Upper lobe of right lung (tissue), 1 donor: ENCODE results near the gene BDKRB2. TPM values are rescaled to one million over a fixed set of nuclear protein-coding genes. Genes with fewer than 3 reads are reported as not detected.

Source experiments
- ATAC-seq: fragments of 200-7000 bp; cut with Tn5 transposase; one replicate; pipeline ENCODE4 v1.9.1; 2020; ENCODE audit warnings: mild to moderate bottlenecking, moderate library complexity
- DNase-seq: peaks from one replicate; pipeline ENCODE4 v3.0.0-alpha.2; 2020
- H3K27ac ChIP-seq: fragments of 200-600 bp; one replicate; pipeline ENCODE4 v1.8.0; 2022
- H3K27me3 ChIP-seq: fragments of 200-600 bp; one replicate; pipeline ENCODE4 v1.8.0; 2022; ENCODE audit warnings: mild to moderate bottlenecking
- H3K36me3 ChIP-seq: fragments of 200-600 bp; one replicate; pipeline ENCODE4 v1.8.0; 2022
- H3K4me1 ChIP-seq: fragments of 200-600 bp; one replicate; pipeline ENCODE4 v1.8.0; 2022
- H3K4me3 ChIP-seq: fragments of 200-600 bp; one replicate; pipeline ENCODE4 v1.8.0; 2022; ENCODE audit warnings: mild to moderate bottlenecking
- H3K9me3 ChIP-seq: fragments of 200-600 bp; one replicate; pipeline ENCODE4 v1.8.0; 2022
- intact Hi-C: fragments of 100-400 bp; cut with DNase I; formaldehyde crosslinking; loops from one replicate; pipeline ENCODE4 v1.11.0; 2022
- total RNA-seq: library from RNA; stranded (reverse); fragmentation: NEBNext Ultra II Directional; extraction: Animal tissue kit (Norgen Biotek cat#: 25700); gene quantifications from one replicate; pipeline ENCODE4 v1.2.1, GENCODE V29; 2021
- TF ChIP-seq, protein P1 (sequence below): fragments of 200-600 bp; IDR thresholded peaks from one replicate; pipeline ENCODE4 v1.8.0; 2022; ENCODE audit warnings: antibody characterized with exemption
- donor health status: DM: no; HTN: yes; CAD: no; lungs with severe emphysema.

The BDKRB2 gene
- total RNA-seq, 1 donor from 2014 or later = 1.5 TPM

GRCh38 chr14:96208739-96209138, 4.1 kb downstream of the BDKRB2 start:
- peaks cover 12% of the 10 kb centered on the region for H3K4me1 ChIP-seq
- DNase-seq = no peak
- TF ChIP-seq, protein P1, sequence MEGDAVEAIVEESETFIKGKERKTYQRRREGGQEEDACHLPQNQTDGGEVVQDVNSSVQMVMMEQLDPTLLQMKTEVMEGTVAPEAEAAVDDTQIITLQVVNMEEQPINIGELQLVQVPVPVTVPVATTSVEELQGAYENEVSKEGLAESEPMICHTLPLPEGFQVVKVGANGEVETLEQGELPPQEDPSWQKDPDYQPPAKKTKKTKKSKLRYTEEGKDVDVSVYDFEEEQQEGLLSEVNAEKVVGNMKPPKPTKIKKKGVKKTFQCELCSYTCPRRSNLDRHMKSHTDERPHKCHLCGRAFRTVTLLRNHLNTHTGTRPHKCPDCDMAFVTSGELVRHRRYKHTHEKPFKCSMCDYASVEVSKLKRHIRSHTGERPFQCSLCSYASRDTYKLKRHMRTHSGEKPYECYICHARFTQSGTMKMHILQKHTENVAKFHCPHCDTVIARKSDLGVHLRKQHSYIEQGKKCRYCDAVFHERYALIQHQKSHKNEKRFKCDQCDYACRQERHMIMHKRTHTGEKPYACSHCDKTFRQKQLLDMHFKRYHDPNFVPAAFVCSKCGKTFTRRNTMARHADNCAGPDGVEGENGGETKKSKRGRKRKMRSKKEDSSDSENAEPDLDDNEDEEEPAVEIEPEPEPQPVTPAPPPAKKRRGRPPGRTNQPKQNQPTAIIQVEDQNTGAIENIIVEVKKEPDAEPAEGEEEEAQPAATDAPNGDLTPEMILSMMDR = no peak
- intact Hi-C loops = no loop called here
- H3K27ac ChIP-seq = no peak overlapping the region
- peaks cover 3% of the 10 kb centered on the region for H3K27me3 ChIP-seq
- no peaks in the 10 kb centered on the region for H3K9me3 ChIP-seq
- no peaks in the 10 kb centered on the region for H3K36me3 ChIP-seq
- ATAC-seq = no peak
- H3K4me3 ChIP-seq = no peak overlapping the region

DNA sequence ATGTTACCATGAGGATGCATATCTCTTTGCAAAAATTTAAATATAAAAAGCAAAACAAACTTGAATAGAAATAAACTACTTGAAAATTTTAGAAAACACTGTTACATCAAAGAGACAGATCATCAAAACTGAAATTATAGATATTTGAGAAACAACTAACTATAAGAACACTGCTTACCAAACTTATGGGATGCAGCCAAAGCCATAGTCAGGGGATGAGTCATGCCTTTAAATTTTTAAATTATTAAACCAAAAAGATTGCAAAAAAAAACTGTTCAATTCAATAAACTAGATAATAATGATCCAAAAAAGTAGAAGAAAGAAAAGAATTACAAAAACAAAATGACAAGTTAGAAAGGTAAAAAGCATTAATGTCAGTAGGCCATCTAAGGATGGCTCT, 7.5 kb downstream of the BDKRB2 start:
- no peak overlapping the region for H3K27ac ChIP-seq
- TF ChIP-seq, protein P1 = no peak
- intact Hi-C loops = no loop called here
- H3K27me3 ChIP-seq = no peaks in the 10 kb centered on the region
- no peaks in the 10 kb centered on the region for H3K36me3 ChIP-seq
- no peaks in the 10 kb centered on the region for H3K4me1 ChIP-seq
- DNase-seq (no peak), ATAC-seq (no peak)
- H3K4me3 ChIP-seq = no peak overlapping the region
- H3K9me3 ChIP-seq = no peaks in the 10 kb centered on the region

DNA sequence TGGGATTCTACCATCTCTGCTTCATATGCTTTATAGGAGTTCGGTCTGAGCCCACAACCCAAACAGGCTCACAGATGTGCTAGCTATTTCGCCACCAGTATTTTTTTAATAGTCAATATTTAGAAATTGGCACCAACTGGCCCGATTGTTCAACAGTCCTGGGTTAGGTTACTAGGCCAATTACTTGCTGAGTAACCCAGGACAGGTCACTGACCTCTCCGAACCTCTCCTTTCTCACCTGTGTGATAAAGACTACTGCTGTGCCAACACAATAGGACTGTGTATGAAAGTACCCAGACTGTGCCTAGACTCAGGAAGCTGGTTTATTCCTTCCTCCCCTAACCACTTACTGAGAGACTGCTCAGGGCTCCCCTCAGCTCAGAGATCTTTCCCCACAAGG, 8.3 kb downstream of the BDKRB2 start:
- Histone ChIP-seq H3K4me1 (no peaks in the 10 kb centered on the region), H3K4me3 (no peak overlapping the region), H3K27ac (no peak overlapping the region), H3K27me3 (no peaks in the 10 kb centered on the region), H3K9me3 (no peaks in the 10 kb centered on the region), H3K36me3 (no peaks in the 10 kb centered on the region)
- TF ChIP-seq, protein P1 = no peak
- intact Hi-C loops = no loop called here
- DNase-seq (no peak), ATAC-seq (no peak)

DNA sequence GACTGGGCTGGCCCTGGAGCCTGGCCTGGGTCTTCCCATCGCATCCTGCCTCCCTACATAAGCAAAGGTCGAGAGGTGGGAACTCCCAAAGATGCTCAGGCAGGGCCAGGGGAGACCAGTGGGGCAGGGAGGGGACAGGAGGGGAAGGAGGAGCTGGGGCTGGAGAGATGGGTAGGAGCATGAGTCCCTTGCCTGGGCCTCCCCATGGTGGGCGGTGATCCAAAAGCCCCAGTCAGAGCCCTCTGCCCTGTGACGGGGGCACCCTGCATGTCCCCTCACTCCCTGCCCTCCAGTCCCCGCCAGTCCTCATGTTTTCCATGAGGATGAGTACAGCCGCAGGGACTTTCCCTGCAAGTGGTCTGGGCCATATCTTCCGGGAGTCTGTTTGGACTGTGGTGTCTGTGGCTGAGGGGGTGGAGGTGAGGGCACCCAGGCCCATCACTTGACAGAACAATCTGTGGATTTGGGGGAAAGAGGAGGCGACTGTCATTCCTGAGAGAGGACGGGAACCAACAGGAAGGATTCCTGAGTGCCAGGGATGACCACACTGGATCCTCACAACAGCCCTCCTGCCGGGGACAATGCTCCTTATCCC, 9.3 kb downstream of the BDKRB2 start:
- H3K27me3 ChIP-seq = no peaks in the 10 kb centered on the region
- no peaks in the 10 kb centered on the region for H3K9me3 ChIP-seq
- no peak overlapping the region for H3K4me3 ChIP-seq
- TF ChIP-seq, protein P1 = no peak
- H3K27ac ChIP-seq = no peak overlapping the region
- DNase-seq (no peak), ATAC-seq (no peak)
- no peaks in the 10 kb centered on the region for H3K36me3 ChIP-seq
- H3K4me1 ChIP-seq = no peaks in the 10 kb centered on the region
- intact Hi-C loops = no loop called here

- DNase-seq = no peak
- no peak for ATAC-seq
- no peaks in the 10 kb centered on the region for H3K9me3 ChIP-seq
- TF ChIP-seq, protein P1 = no peak
- no peak overlapping the region for H3K4me3 ChIP-seq
- H3K4me1 ChIP-seq = no peaks in the 10 kb centered on the region
- no peaks in the 10 kb centered on the region for H3K36me3 ChIP-seq
- H3K27ac ChIP-seq = no peak overlapping the region
- intact Hi-C loops = no loop called here
- H3K27me3 ChIP-seq = no peaks in the 10 kb centered on the region
Measured at GRCh38 chr14:96214793-96215192, 10.2 kb downstream of the BDKRB2 start.
